ENCODE measurements around the gene LSP1. TPM values are rescaled to one million over a fixed set of nuclear protein-coding genes. Genes with fewer than 3 reads are reported as not detected.

The LSP1 gene
- total and polyA plus RNA-seq, 10 donors: 136 to 422 (median 335) TPM

- intact Hi-C loops (cut with DNase I; ENCODE audit: low total_unique reads): no loop called here
- peaks cover 0 to 9% (median 0%) of the 10 kb centered on the region in 6 donors for H3K4me1 ChIP-seq
- H3K36me3 ChIP-seq: no peaks in the 10 kb centered on the region
- H3K9me3 ChIP-seq: no peaks in the 10 kb centered on the region
- peaks cover 0 to 39% (median 0%) of the 10 kb centered on the region in 7 donors for H3K27me3 ChIP-seq (replicated peaks in 1 of 7)
- no peak overlapping the region for H3K4me3 ChIP-seq
- no peak overlapping the region for H3K27ac ChIP-seq
- whole genome bisulfite sequencing, 5 donors: 75 to 90% (median 85%) methylated on average over 13 to 20 of the region's 20 CpGs
- no peak for DNase-seq
- no peak for TF ChIP-seq POLR2A (IDR thresholded peaks at IDR 0.05)
- no peak for TF ChIP-seq POLR2AphosphoS5 (IDR thresholded peaks at IDR 0.05)
- TF ChIP-seq CTCF (IDR thresholded peaks at IDR 0.05 in 8 of 11, conservative IDR thresholded peaks at IDR 0.05 in 3 of 11): no peak
These were observed 75.1 kb downstream of the LSP1 start for GRCh38 chr11:1927848-1928469.

- intact Hi-C loops (cut with DNase I; ENCODE audit: low total_unique reads): no loop called here
- Histone ChIP-seq H3K27ac (no peak overlapping the region), H3K4me3 (no peak overlapping the region), H3K4me1 (peaks cover 0 to 9% (median 0%) of the 10 kb centered on the region in 6 donors), H3K36me3 (no peaks in the 10 kb centered on the region), H3K9me3 (no peaks in the 10 kb centered on the region), H3K27me3 (replicated peaks in 1 of 7) (peaks cover 0 to 38% (median 0%) of the 10 kb centered on the region in 7 donors)
- no peak for TF ChIP-seq CTCF (IDR thresholded peaks at IDR 0.05 in 8 of 11, conservative IDR thresholded peaks at IDR 0.05 in 3 of 11)
- no peak for DNase-seq
- 79 to 96% (median 92%) methylated on average over 9 to 13 of the region's 13 CpGs for WGBS, 5 donors
These were observed 75.6 kb downstream of the LSP1 start for GRCh38 chr11:1928470-1928890.

GRCh38 chr11:1928891-1929541 is 76.1 kb downstream of the LSP1 start:
- Histone ChIP-seq H3K4me1 (peaks cover 0 to 9% (median 0%) of the 10 kb centered on the region in 6 donors), H3K36me3 (no peaks in the 10 kb centered on the region), H3K27me3 (replicated peaks in 1 of 7) (peaks cover 0 to 38% (median 0%) of the 10 kb centered on the region in 7 donors), H3K9me3 (no peaks in the 10 kb centered on the region), H3K4me3 (no peak overlapping the region), H3K27ac (no peak overlapping the region)
- no peak for DNase-seq
- no peak for TF ChIP-seq CTCF (IDR thresholded peaks at IDR 0.05 in 8 of 11, conservative IDR thresholded peaks at IDR 0.05 in 3 of 11)
- TF ChIP-seq POLR2A (IDR thresholded peaks at IDR 0.05): no peak
- TF ChIP-seq POLR2AphosphoS5 (IDR thresholded peaks at IDR 0.05): no peak
- WGBS, 5 donors: 90 to 92% (median 92%) methylated on average over 33 to 35 of the region's 35 CpGs
- intact Hi-C loops (cut with DNase I; ENCODE audit: low total_unique reads): no loop called here
